HG02623 (cell line): Measurements from ENCODE around the gene FAM167B.
"Not testable (repeated sequence)": the region's sequence is repeated elsewhere in the genome, so short reads cannot be mapped to it uniquely, and the experiment has no call there.

ENCODE experiments used
- ATAC-seq: cut with Tn5 transposase; IDR thresholded peaks from one replicate; pipeline ENCODE4 v1.9.1; 2021; ENCODE audit warnings: moderate library complexity; ENCODE audit not compliant: unreplicated experiment

FAM167B gene

GRCh38 chr1:32291708-32292538 lies 44.9 kb downstream of the FAM167B start, which contains the start of gene HDAC1:
TSS of gene HDAC1 (plus strand) at chr1:32292083. CDS start at chr1:32292170, 87 bp downstream.
- peak; percentile 96 for ATAC-seq

- not testable (repeated sequence) for ATAC-seq
Observed at GRCh38 chr1:32298211-32298610, 51.2 kb downstream of the FAM167B start.
